Subcutaneous preadipocyte (primary cell): Measurements from ENCODE around the gene GOLGA8K. TPM values are rescaled to one million over a fixed set of nuclear protein-coding genes. Genes with fewer than 3 reads are reported as not detected.

ENCODE experiments used
- small RNA-seq: library from RNA; depleted of rRNA; stranded (forward); fragments of <200 nt; gene quantifications from one replicate; pipeline ENCODE3, GENCODE V24; 2012
- total RNA-seq: library from RNA; depleted of rRNA; stranded (reverse); fragments of >200 nt; gene quantifications from 2 replicates; pipeline ENCODE4 v1.2.3, GENCODE V29; 2012

Gene GOLGA8K, protein sequence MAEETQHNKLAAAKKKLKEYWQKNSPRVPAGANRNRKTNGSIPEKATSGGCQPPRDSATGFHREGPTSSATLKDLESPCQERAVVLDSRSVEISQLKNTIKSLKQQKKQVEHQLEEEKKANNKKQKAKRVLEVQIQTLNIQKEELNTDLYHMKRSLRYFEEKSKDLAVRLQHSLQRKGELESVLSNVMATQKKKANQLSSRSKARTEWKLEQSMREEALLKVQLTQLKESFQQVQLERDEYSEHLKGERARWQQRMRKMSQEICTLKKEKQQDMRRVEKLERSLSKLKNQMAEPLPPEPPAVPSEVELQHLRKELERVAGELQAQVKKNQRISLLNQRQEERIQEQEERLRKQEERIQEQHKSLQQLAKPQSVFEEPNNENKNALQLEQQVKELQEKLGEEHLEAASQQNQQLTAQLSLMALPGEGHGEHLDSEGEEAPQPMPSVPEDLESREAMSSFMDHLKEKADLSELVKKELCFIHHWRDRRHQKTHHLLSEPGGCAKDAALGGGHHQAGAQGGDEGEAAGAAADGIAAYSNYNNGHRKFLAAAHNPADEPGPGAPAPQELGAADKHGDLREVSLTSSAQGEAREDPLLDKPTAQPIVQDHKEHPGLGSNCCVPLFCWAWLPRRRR
- total RNA-seq = under 0.01 TPM in 1 of 2 replicates, not detected in the other

GRCh38 chr15:32403192-32403591, at the start of gene GOLGA8K:
GOLGA8K (minus strand) TSS chr15:32403292; CDS start chr15:32403194, 98 bp downstream.

Small RNA genes lying within 50 kb of the gene (small RNA-seq; reads per million reads assigned to genes)
- not detected for gene RF00096
- gene RN7SL185P = not detected
- not detected for gene RN7SL539P

Other genes starting within 250 kb of the GOLGA8K start
- gene GOLGA8O, start 52.3 kb upstream of the GOLGA8K start, total RNA-seq = under 0.01 and 0.20 TPM in 2 replicates
- 1.8 and 2.2 TPM in 2 replicates for gene GOLGA8N, start 190.2 kb upstream of the GOLGA8K start, total RNA-seq
- gene ARHGAP11A, start 212.2 kb upstream of the GOLGA8K start, total RNA-seq = 16.2 and 32.6 TPM in 2 replicates
- gene SCG5, start 238.4 kb upstream of the GOLGA8K start, total RNA-seq = 1.4 and 1.8 TPM in 2 replicates